GM23338 (cell line): ENCODE results near the gene TLE6. TPM values are rescaled to one million over a fixed set of nuclear protein-coding genes. Genes with fewer than 3 reads are reported as not detected.

Experiments
- ATAC-seq: fragments of 200-7000 bp; cut with Tn5 transposase; 3 replicates; pipeline ENCODE4 v1.9.1; 2020
- DNase-seq: peaks from one replicate; pipeline ENCODE4 v3.0.0-alpha.2; 2015; ENCODE audit warnings: low spot score
- H2AFZ ChIP-seq: fragments of 200-600 bp; sonication (generic); 2 replicates; pipeline ENCODE4 v1.8.0; 2016; ENCODE audit warnings: antibody characterized with exemption, mild to moderate bottlenecking, moderate library complexity
- H3F3A ChIP-seq: fragments of 200-600 bp; sonication (generic); replicated peaks from 2 replicates; pipeline ENCODE4 v1.8.0; 2017; ENCODE audit warnings: antibody characterized with exemption, mixed run types, low read depth
- H3K27ac ChIP-seq: fragments of 200-600 bp; sonication (generic); 2 replicates; pipeline ENCODE4 v1.6.1; 2016; ENCODE audit warnings: low read depth
- H3K27me3 ChIP-seq: fragments of 200-600 bp; sonication (generic); 2 replicates; pipeline ENCODE4 v1.8.0; 2016; ENCODE audit warnings: mild to moderate bottlenecking, mixed run types, moderate library complexity; ENCODE audit not compliant: insufficient read depth
- H3K36me3 ChIP-seq: fragments of 200-600 bp; sonication (generic); 2 replicates; pipeline ENCODE4 v1.8.0; 2016; ENCODE audit warnings: mild to moderate bottlenecking; ENCODE audit not compliant: insufficient read depth
- H3K4me1 ChIP-seq: fragments of 200-600 bp; sonication (generic); 2 replicates; pipeline ENCODE4 v1.8.0; 2016; ENCODE audit warnings: mild to moderate bottlenecking, moderate library complexity; ENCODE audit not compliant: insufficient read depth
- H3K4me2 ChIP-seq: fragments of 200-600 bp; sonication (generic); 2 replicates; pipeline ENCODE4 v1.7.1; 2017; ENCODE audit warnings: mixed run types
- H3K4me3 ChIP-seq: fragments of 200-600 bp; sonication (generic); 2 replicates; pipeline ENCODE4 v1.6.1; 2016; ENCODE audit warnings: mixed run types
- H3K79me2 ChIP-seq: fragments of 200-600 bp; sonication (generic); replicated peaks from 2 replicates; pipeline ENCODE4 v1.8.0; 2017; ENCODE audit warnings: mild to moderate bottlenecking; ENCODE audit not compliant: insufficient read depth
- H3K9me2 ChIP-seq: fragments of 200-600 bp; sonication (generic); 2 replicates; pipeline ENCODE4 v1.8.0; 2017; ENCODE audit not compliant: insufficient read depth
- H4K20me1 ChIP-seq: fragments of 200-600 bp; sonication (generic); replicated peaks from 2 replicates; pipeline ENCODE4 v1.8.0; 2017; ENCODE audit warnings: mild to moderate bottlenecking; ENCODE audit not compliant: insufficient read depth
- H3K27ac Mint-ChIP-seq: 2 replicates; pipeline ENCODE4 v1.8.0; 2020; ENCODE audit warnings: inconsistent platforms, mild to moderate bottlenecking, moderate library complexity, mixed read lengths
- H3K27me3 Mint-ChIP-seq: 3 replicates; pipeline ENCODE4 v1.8.0; 2022; ENCODE audit warnings: low read depth, mild to moderate bottlenecking, moderate library complexity, mixed read lengths, inconsistent platforms; ENCODE audit not compliant: insufficient read depth, poor library complexity
- H3K36me3 Mint-ChIP-seq: 3 replicates; pipeline ENCODE4 v1.8.0; 2021; ENCODE audit warnings: low read depth, mild to moderate bottlenecking, inconsistent platforms, moderate library complexity, mixed read lengths
- H3K4me1 Mint-ChIP-seq: 3 replicates; pipeline ENCODE4 v1.8.0; 2020; ENCODE audit warnings: mild to moderate bottlenecking, inconsistent platforms, mixed read lengths
- H3K4me3 Mint-ChIP-seq: 3 replicates; pipeline ENCODE4 v1.8.0; 2021; ENCODE audit warnings: moderate library complexity, mild to moderate bottlenecking, inconsistent platforms, mixed read lengths
- H3K9me3 Mint-ChIP-seq: 3 replicates; pipeline ENCODE4 v1.8.0; 2020; ENCODE audit warnings: moderate library complexity, mild to moderate bottlenecking, inconsistent platforms, mixed read lengths
- CREB1 ChIP-seq: fragments of 250-450 bp; sonication (Bioruptor Pico); IDR thresholded peaks from 2 replicates; pipeline ENCODE4 v1.5.0; 2020; ENCODE audit warnings: low read depth, mild to moderate bottlenecking, moderate library complexity
- ETS1 ChIP-seq: IDR thresholded peaks from 2 replicates; pipeline ENCODE4 v1.6.1; 2016; ENCODE audit warnings: antibody characterized with exemption
- EZH2 ChIP-seq: fragments of 200-600 bp; sonication (generic); IDR thresholded peaks from one replicate; pipeline ENCODE4 v1.8.0; 2017; ENCODE audit warnings: antibody characterized with exemption, mild to moderate bottlenecking, low read depth; ENCODE audit not compliant: unreplicated experiment
- EZH2phosphoT487 ChIP-seq: fragments of 200-600 bp; sonication (generic); IDR thresholded peaks from one replicate; pipeline ENCODE4 v1.8.1; 2018; ENCODE audit warnings: antibody characterized with exemption; ENCODE audit not compliant: unreplicated experiment
- JUNB ChIP-seq: IDR thresholded peaks from one replicate; pipeline ENCODE4 v1.6.1; 2016; ENCODE audit warnings: antibody characterized with exemption; ENCODE audit not compliant: unreplicated experiment
- NANOG ChIP-seq: IDR thresholded peaks from 2 replicates; pipeline ENCODE4 v1.6.1; 2016; ENCODE audit warnings: antibody characterized with exemption, borderline replicate concordance
- POLR2AphosphoS5 ChIP-seq: IDR thresholded peaks from 2 replicates; pipeline ENCODE4 v1.6.1; 2016; ENCODE audit warnings: antibody characterized with exemption, low read depth
- REST ChIP-seq: IDR thresholded peaks from one replicate; pipeline ENCODE4 v1.6.1; 2018; ENCODE audit warnings: antibody characterized with exemption; ENCODE audit not compliant: unreplicated experiment
- STAT1 ChIP-seq: IDR thresholded peaks from one replicate; pipeline ENCODE4 v1.6.1; 2016; ENCODE audit warnings: antibody characterized with exemption; ENCODE audit not compliant: unreplicated experiment
- ZNF114 ChIP-seq: fragments of 250-450 bp; sonication (Bioruptor Pico); IDR thresholded peaks from 2 replicates; pipeline ENCODE4 v1.5.0; 2020; ENCODE audit warnings: mild to moderate bottlenecking, moderate library complexity
- ZNF331 ChIP-seq: fragments of 250-450 bp; sonication (Bioruptor Pico); IDR thresholded peaks from 2 replicates; pipeline ENCODE4 v1.5.0; 2020; ENCODE audit warnings: low read depth, mild to moderate bottlenecking, moderate library complexity
- polyA plus RNA-seq: library from polyadenylated mRNA; unstranded; fragments of >200 nt; fragmentation: Nextera tagmentation; extraction: Ambion mirVana; gene quantifications from 2 replicates; pipeline ENCODE4 v1.2.1, GENCODE V29; 2016
- total RNA-seq: library from RNA; depleted of rRNA; stranded (reverse); fragments of >200 nt; shearing (Covaris generic); gene quantifications from 2 replicates; pipeline ENCODE4 v1.2.3, GENCODE V29; 2014
- TF ChIP-seq, protein P1 (sequence below), 2 experiments: fragments of 200-600 bp in 1 of 2; sonication (generic) in 1 of 2; conservative IDR thresholded peaks; 2 replicates each; pipeline versions ENCODE4 v1.5.1 to v1.6.1; 2016 to 2017; ENCODE audit warnings: antibody characterized with exemption in 2 of 2, low read depth in 2 of 2, mild to moderate bottlenecking in 2 of 2, moderate library complexity in 1 of 2
- TF ChIP-seq, protein P2 (sequence below): fragments of 250-450 bp; sonication (Bioruptor Pico); IDR thresholded peaks from 2 replicates; pipeline ENCODE4 v1.5.0; 2020; ENCODE audit warnings: mild to moderate bottlenecking, moderate library complexity

The TLE6 gene
- total and polyA plus RNA-seq, 2 experiments from 2014 or later, result 2.4 TPM

GRCh38 chr19:2993579-2993978 is 16.2 kb downstream of the TLE6 start:
- no peaks in the 10 kb centered on the region for H3K9me2 ChIP-seq
- no peaks in the 10 kb centered on the region for H3F3A ChIP-seq
- no peak overlapping the region for H3K4me3 ChIP-seq
- H3K27me3 ChIP-seq, result no peaks in the 10 kb centered on the region
- no peaks in the 10 kb centered on the region for H4K20me1 ChIP-seq
- H3K27ac Mint-ChIP-seq, result no peak overlapping the region
- no peaks in the 10 kb centered on the region; the same call in 1 of the 2 replicates for H3K4me1 ChIP-seq
- no peak overlapping the region for H3K4me2 ChIP-seq
- peaks cover 6% of the 10 kb centered on the region; the same call in 1 of the 3 replicates for H3K4me1 Mint-ChIP-seq
- peak; percentile 40 for ATAC-seq
- H3K4me3 Mint-ChIP-seq, result no peak overlapping the region
- no peak for TF ChIP-seq EZH2
- TF ChIP-seq REST, result no peak
- TF ChIP-seq, protein P1, sequence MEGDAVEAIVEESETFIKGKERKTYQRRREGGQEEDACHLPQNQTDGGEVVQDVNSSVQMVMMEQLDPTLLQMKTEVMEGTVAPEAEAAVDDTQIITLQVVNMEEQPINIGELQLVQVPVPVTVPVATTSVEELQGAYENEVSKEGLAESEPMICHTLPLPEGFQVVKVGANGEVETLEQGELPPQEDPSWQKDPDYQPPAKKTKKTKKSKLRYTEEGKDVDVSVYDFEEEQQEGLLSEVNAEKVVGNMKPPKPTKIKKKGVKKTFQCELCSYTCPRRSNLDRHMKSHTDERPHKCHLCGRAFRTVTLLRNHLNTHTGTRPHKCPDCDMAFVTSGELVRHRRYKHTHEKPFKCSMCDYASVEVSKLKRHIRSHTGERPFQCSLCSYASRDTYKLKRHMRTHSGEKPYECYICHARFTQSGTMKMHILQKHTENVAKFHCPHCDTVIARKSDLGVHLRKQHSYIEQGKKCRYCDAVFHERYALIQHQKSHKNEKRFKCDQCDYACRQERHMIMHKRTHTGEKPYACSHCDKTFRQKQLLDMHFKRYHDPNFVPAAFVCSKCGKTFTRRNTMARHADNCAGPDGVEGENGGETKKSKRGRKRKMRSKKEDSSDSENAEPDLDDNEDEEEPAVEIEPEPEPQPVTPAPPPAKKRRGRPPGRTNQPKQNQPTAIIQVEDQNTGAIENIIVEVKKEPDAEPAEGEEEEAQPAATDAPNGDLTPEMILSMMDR (conservative IDR thresholded peaks at IDR 0.05; ENCODE audit: low read depth in 2 of 2), result no peak
- no peak for TF ChIP-seq POLR2AphosphoS5
- TF ChIP-seq STAT1, result no peak
- TF ChIP-seq JUNB, result no peak
- TF ChIP-seq, protein P2, sequence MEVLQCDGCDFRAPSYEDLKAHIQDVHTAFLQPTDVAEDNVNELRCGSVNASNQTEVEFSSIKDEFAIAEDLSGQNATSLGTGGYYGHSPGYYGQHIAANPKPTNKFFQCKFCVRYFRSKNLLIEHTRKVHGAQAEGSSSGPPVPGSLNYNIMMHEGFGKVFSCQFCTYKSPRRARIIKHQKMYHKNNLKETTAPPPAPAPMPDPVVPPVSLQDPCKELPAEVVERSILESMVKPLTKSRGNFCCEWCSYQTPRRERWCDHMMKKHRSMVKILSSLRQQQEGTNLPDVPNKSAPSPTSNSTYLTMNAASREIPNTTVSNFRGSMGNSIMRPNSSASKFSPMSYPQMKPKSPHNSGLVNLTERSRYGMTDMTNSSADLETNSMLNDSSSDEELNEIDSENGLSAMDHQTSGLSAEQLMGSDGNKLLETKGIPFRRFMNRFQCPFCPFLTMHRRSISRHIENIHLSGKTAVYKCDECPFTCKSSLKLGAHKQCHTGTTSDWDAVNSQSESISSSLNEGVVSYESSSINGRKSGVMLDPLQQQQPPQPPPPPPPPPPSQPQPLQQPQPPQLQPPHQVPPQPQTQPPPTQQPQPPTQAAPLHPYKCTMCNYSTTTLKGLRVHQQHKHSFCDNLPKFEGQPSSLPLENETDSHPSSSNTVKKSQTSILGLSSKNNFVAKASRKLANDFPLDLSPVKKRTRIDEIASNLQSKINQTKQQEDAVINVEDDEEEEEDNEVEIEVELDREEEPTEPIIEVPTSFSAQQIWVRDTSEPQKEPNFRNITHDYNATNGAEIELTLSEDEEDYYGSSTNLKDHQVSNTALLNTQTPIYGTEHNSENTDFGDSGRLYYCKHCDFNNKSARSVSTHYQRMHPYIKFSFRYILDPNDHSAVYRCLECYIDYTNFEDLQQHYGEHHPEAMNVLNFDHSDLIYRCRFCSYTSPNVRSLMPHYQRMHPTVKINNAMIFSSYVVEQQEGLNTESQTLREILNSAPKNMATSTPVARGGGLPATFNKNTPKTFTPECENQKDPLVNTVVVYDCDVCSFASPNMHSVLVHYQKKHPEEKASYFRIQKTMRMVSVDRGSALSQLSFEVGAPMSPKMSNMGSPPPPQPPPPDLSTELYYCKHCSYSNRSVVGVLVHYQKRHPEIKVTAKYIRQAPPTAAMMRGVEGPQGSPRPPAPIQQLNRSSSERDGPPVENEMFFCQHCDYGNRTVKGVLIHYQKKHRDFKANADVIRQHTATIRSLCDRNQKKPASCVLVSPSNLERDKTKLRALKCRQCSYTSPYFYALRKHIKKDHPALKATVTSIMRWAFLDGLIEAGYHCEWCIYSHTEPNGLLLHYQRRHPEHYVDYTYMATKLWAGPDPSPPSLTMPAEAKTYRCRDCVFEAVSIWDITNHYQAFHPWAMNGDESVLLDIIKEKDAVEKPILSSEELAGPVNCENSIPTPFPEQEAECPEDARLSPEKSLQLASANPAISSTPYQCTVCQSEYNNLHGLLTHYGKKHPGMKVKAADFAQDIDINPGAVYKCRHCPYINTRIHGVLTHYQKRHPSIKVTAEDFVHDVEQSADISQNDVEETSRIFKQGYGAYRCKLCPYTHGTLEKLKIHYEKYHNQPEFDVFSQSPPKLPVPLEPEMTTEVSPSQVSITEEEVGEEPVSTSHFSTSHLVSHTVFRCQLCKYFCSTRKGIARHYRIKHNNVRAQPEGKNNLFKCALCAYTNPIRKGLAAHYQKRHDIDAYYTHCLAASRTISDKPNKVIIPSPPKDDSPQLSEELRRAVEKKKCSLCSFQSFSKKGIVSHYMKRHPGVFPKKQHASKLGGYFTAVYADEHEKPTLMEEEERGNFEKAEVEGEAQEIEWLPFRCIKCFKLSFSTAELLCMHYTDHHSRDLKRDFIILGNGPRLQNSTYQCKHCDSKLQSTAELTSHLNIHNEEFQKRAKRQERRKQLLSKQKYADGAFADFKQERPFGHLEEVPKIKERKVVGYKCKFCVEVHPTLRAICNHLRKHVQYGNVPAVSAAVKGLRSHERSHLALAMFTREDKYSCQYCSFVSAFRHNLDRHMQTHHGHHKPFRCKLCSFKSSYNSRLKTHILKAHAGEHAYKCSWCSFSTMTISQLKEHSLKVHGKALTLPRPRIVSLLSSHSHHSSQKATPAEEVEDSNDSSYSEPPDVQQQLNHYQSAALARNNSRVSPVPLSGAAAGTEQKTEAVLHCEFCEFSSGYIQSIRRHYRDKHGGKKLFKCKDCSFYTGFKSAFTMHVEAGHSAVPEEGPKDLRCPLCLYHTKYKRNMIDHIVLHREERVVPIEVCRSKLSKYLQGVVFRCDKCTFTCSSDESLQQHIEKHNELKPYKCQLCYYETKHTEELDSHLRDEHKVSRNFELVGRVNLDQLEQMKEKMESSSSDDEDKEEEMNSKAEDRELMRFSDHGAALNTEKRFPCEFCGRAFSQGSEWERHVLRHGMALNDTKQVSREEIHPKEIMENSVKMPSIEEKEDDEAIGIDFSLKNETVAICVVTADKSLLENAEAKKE (CRISPR knock-in tag), result no peak
- TF ChIP-seq ZNF114, result no peak
- TF ChIP-seq NANOG, result no peak
- TF ChIP-seq ETS1, result no peak
- TF ChIP-seq ZNF331 (CRISPR knock-in tag), result no peak
- TF ChIP-seq EZH2phosphoT487, result no peak
- no peak for TF ChIP-seq CREB1
- H3K36me3 ChIP-seq, result no peaks in the 10 kb centered on the region
- H3K27ac ChIP-seq, result no peak overlapping the region
- peaks cover 6% of the 10 kb centered on the region for H3K27me3 Mint-ChIP-seq
- H3K79me2 ChIP-seq, result no peaks in the 10 kb centered on the region
- no peaks in the 10 kb centered on the region; the same call in 2 of the 3 replicates for H3K9me3 Mint-ChIP-seq
- peak overlapping the region; percentile 76 for H2AFZ ChIP-seq
- DNase-seq, result no peak
- no peaks in the 10 kb centered on the region for H3K36me3 Mint-ChIP-seq
